ENCODE results near the gene SFSWAP.
"Not testable (repeated sequence)": the region's sequence is repeated elsewhere in the genome, so short reads cannot be mapped to it uniquely, and the experiment has no call there.

The SFSWAP gene

DNA sequence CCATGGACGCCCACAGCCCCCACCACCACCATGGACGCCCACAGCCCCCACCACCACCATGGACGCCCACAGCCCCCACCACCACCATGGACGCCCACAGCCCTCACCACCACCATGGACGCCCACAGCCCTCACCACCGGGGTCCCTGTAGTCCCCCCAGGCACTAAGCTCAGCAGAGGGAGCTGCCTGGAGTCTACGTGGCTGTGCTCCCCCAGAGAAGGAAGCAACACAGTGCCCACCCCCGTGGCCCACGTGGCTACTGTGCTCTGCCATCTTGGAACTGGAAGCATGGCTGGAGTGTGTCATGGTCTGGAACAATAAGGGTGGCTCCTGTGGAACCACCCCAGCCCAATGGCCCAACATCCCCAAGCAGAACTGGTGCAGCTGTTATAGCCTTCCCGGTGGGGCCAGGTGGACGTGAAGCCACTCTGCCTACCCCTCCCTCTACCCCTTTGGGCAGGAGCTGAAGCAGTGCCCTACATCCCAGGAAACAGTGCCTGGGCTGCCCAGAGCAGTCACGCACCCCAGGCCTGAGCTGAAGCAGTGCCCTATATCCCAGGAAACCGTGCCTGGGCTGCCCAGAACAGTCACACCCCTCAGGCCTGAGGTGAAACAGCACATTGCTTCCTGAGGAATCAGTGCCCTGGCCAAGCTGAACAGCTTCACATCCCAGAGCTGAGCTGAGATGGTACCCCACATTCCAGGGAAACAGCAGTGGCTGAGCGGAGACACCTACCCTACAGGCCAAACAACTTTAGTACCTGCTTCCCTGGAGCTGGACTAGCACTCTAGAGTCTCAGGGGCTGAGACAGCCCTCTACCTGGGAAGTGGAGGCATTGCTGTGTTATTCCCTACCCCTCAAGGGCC is 9.0 kb upstream of the SFSWAP start:
- DNase-seq (ENCODE audit: low read depth in 2 of 2, low spot score in 1 of 2): no peak

DNA sequence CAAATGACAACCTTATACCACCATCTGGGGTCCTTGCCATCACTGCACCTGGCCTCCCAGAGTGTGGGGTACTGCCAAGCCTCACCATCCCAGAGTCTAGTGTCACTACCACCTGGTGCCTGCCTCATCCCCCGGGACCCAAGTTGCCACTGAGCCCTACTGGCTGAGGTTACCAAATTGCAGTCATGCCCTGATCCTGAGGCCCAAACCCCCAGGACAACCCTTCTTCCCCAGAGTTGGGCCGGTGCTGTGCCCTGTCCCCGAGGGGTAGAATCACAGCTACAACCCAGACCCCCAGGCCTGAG is 8.4 kb upstream of the SFSWAP start:
- no peak for DNase-seq (ENCODE audit: low read depth in 2 of 2, low spot score in 1 of 2)

- no peak for DNase-seq (ENCODE audit: low read depth in 2 of 2, low spot score in 1 of 2)
These were observed 7.7 kb upstream of the SFSWAP start for GRCh38 chr12:131703161-131703560.

DNA sequence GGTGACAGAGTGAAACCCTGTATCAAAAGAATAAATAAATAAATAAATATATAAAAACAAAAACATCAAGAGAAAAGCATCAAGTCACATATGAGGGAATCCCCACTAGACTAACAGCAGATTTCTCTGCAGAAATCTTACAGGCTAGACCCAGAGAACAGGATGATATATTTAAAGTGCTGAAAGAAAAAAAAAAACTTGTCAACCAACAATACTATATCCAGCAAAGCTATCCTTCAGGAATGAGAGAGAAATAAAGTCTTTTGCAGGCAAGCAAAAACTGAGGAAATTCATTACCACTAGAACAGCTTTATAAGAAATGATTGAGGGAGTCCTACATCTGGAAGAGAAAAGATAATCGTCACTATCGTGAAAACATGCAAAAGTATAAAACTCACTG is 6.4 kb upstream of the SFSWAP start:
- DNase-seq (ENCODE audit: low read depth in 2 of 2, low spot score in 1 of 2): no peak

DNA sequence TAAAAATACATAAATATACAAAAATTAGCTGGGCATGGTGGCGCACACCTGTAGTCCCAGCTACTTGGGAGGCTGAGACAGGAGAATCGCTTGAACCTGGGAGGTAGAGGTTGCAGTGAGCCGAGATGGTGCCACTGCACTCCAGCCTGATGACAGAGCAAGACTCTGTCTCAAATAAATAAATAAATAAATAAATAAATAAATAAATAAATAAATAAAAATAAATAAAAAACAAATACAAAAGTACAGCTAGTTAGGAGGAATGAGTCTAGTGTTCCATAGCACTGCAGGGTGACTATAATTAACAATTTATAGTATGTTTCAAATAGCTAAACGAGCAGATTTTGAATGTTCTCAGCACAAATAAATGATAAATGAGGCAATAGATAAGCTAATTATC is 4.2 kb upstream of the SFSWAP start:
- not testable (repeated sequence) for DNase-seq (ENCODE audit: low read depth in 2 of 2, low spot score in 1 of 2)

- DNase-seq (ENCODE audit: low read depth in 2 of 2, low spot score in 1 of 2): no peak
These were observed 1.7 kb upstream of the SFSWAP start for GRCh38 chr12:131709226-131709625.

DNA sequence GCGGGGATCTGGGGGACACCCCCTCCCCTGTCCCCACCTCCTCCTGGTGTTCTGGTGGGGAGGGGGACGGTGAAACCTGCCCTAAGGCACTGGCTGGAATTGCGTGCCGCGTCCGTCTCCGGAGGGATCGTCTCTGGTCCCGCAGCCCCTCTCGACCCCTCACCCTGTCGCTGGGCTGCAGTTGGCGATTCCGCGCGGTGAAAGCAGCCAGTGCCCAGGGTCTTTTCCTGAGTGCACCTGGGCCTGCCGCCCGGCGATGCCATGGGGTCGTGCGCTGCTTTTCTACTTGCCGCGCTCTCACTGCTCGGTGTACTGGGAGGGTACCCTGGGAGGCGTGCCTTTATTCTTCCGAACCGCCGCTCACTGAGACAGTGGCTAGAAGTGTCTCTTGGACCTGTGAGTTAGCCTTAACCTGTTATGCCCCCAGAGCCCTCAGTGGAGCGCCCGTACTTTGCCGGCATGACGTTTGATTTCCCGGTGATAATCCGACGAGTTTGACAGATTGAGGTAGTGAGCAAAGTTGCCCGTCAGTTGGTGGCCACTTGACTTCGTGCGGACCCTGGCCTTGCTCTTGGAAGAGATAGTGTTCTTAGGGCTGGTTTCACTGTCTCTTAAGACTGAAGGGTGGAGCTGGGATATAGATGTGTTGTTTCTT is 788 bp downstream of the SFSWAP start:
- no peak for DNase-seq (ENCODE audit: low read depth in 2 of 2, low spot score in 1 of 2)

DNA sequence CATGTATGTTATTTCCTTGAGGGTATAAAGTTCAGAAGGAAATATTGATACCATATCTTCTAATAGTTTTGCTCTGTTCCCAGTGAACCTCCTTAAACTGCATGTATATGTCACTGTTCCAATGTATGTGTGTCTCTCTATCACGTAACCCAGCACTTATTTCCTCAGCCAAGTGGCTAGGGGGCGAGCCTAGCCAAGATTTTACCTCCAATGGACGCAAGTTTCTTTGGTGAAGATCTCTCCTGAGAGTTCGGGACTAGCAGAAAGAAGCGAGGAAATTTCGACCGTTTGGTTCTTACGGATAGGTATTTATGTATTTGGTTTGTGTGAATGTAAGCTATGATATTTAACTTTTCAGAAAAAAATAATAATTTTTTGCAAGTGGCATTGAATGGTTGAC is 2.5 kb downstream of the SFSWAP start:
- no peak for DNase-seq (ENCODE audit: low read depth in 2 of 2, low spot score in 1 of 2)

DNA sequence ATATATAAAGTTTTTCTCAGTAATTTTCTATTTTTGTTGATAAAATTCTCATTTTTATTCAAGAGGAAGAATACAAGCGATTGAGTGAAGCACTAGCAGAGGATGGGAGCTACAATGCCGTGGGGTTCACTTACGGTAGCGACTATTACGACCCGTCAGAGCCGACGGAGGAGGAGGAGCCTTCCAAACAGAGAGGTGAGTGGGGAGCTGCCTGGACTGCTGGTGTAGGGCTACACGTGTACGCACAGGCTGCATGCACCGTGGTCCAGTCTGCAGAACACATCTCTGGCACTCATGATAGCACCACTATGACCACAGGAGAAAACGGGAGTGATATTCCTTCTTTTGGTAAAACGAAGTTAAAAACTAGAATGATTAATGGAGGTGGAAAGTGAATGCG is 3.9 kb downstream of the SFSWAP start:
- DNase-seq (ENCODE audit: low read depth in 2 of 2, low spot score in 1 of 2): no peak

DNA sequence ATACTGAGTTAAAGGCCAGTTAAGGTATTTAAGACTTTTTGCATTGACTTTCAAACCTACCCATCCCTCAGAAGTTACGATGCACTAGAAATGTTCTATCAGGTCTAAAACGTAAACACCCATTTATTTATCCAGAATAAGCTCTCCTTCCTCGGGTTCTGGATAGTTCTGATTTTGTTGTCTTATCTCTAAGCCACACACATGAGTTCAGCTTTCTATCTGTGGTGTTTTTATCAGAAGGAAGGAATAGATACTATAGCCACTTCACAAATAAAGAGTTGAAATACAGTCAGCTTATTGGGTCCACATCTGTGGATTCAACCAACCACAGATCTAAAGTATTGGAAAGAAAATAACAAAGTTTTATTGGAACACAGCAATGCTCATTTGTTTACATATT is 5.4 kb downstream of the SFSWAP start:
- no peak for DNase-seq (ENCODE audit: low read depth in 2 of 2, low spot score in 1 of 2)

GRCh38 chr12:131720241-131720640 is 9.4 kb downstream of the SFSWAP start:
- DNase-seq (ENCODE audit: low read depth in 2 of 2, low spot score in 1 of 2): no peak

DNA sequence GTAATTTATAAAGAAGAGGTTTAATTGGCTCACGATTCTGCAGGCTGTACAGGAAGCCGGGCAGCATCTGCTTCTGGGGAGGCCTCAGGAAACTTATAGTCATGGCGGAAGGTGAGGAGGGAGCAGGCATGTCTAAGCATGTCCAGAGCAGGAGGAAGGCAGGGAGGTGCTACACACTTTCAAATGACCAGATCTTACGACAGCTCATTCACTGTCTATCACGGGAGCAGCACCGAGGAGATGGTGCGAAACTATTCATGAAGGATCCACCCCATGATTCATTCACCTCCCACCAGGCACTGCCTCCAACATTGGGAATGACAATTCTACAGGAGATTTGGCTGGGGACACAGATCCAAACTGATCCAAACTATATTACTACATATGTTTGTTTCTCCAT is 10.0 kb downstream of the SFSWAP start:
- no peak for DNase-seq (ENCODE audit: low read depth in 2 of 2, low spot score in 1 of 2)

- no peak for DNase-seq (ENCODE audit: low read depth in 2 of 2, low spot score in 1 of 2)
These were observed 10.7 kb downstream of the SFSWAP start for GRCh38 chr12:131721548-131721947.

- DNase-seq (ENCODE audit: low read depth in 2 of 2, low spot score in 1 of 2): no peak
These were observed 12.6 kb downstream of the SFSWAP start for GRCh38 chr12:131723532-131723931.

DNA sequence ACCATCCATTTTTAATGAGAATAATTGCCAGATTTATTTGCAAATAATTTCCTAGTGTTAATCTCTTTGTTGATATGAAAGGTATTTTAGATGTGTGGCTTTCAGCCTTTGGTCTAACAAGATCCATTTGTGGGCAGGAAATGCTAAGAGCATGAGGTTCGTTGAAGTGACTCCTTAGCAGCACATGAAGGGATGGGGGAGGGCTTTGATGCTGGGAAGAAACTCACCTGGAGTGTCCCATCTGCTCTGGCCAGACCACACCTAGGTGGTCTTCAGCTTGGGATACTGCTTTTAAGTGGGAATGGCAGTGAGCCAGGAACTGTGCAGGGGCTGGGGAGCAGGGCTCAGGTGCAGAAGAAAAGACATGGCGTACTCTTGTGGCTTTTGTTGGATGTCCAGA is 13.6 kb downstream of the SFSWAP start:
- DNase-seq (ENCODE audit: low read depth in 2 of 2, low spot score in 1 of 2): no peak

DNA sequence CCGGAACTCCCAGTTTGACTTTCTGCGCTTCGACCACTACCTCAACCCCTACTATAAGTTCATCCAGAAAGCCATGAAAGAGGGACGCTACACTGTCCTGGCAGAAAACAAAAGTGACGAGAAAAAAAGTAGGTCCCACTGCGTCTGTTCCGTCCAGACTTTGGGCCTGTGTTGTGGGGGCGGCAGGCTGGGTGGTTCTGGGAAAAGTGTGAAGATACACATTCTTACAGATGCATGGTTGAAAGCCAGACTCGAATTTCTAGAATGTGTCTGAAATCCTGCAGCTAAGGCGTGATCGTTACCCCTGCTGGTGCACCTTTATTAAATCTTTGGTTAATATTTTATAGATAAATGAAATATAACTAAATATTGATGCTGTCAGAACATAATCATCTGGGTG is 14.6 kb downstream of the SFSWAP start:
- no peak for DNase-seq (ENCODE audit: low read depth in 2 of 2, low spot score in 1 of 2)

DNA sequence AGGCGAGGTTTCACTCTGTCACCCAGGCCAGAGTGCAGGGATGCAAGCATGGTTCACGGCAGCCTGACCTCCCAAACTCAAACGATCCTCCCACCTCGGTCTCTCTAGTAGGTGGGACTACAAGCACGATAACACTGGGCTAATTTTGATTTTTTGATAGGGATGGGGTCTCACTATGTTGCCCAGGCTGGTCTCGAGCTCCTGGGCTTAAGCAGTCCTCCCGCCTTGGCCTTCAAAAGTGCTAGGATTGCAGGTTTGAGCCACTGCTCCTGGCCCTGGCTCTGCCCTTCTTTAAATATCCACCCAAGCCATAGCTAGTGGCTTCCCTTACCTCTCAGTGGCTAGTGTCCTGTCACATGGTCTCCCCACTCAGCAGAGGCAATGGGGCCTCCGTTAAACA is 17.8 kb downstream of the SFSWAP start:
- DNase-seq (ENCODE audit: low read depth in 2 of 2, low spot score in 1 of 2): no peak

GRCh38 chr12:131729254-131729955 is 18.5 kb downstream of the SFSWAP start:
- no peak for DNase-seq (ENCODE audit: low read depth in 2 of 2, low spot score in 1 of 2)

DNA sequence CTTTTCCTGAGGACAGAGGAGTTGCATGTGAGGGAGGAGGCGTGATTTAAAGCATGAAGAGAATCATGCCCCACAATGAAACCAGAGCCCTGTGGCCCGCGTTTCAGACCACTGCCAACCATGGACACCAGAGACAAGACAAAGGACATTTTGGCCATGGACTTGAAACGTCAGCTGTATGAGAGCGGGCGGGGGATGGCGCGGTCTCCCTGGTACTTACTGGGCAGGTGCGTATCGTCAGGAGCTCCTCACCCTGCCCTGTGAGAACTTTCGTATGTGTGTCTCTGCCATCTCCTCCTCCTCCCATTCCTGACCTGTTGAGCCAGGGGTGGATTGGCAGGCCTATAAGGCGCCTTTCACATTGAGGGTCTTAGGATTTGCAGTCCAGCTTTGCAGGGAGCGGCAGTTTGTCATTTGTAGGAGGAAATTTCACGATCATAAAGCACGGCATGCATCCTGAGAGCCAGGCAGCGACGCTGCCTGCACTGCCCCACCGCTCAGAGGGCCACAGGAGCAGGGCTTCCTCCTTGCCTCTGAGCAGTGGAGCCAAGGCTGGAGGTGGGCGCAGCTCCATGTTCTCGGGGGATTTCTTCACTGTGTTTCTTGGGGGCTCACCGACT is 22.2 kb downstream of the SFSWAP start:
- no peak for DNase-seq (ENCODE audit: low read depth in 2 of 2, low spot score in 1 of 2)

DNA sequence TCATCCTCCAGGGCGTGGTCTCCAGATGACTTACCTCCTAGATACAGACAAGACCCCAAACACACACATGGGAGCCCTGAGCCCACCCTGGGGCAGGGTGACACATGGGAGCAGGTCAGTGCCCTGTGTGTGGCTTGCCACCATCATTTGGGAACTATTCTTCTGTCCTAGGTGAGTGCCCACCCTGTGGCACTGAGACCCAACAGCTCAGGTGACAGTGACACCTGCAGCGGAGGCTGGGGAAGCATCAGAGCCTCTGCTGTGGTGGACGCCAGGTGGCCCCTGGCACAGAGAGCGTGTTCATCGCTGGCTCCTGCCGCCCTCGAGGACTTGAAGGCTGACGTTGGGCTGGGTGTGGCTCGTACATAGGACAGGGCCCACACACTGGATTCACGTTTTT is 23.0 kb downstream of the SFSWAP start:
- DNase-seq (ENCODE audit: low read depth in 2 of 2, low spot score in 1 of 2): no peak

DNA sequence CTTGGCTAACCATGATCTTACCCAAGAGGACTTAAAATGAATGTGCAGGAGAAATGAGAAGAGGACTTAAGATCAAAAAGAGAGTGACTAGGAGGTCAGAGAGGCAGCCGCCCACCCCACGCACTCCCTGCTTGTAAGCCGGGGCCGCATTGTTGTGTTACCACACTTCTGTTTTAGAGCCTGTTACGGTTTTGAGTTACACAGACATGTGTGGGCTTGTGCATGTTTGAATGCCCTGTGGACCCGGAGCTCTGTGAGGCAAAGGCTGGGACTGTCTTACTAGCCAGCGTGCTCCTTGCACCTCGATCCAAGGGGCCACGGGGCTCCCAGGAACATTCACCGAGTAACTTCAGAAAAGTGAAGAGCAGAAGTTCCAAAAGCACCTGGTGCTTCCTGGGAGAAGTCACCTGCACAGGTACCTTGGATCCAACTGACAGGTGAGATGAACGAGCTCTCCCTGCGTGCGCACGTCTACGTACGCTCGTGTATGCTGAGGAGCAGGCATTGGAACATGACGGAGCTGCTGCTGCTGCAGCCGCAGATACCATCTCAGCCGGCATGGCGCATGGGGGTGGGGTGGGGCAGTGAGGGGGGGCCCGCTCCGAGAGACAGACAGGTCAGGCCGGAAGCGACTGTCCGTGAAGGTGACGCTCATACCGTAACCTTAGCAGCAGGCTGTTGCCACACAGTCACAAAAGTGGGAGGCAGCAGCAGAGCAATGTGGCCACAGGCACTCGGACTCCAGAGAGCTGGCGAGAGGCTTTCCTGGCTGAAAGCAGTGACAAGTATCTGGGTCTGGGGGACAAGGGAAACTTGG is 23.7 kb downstream of the SFSWAP start:
- no peak for DNase-seq (ENCODE audit: low read depth in 2 of 2, low spot score in 1 of 2)
